ENCODE data around the gene MYLK. TPM values are rescaled to one million over a fixed set of nuclear protein-coding genes. Genes with fewer than 3 reads are reported as not detected.

MYLK gene
- total RNA-seq, 4 donors from 2014 or later = 32.0 to 81.2 (median 61.5) TPM

- WGBS, 2 donors = 84 to 87% methylated on average over 2 of the region's 2 CpGs
- TF ChIP-seq EP300 (IDR thresholded peaks at IDR 0.05) = no peak
- no peak for TF ChIP-seq CTCF (IDR thresholded peaks at IDR 0.05)
- TF ChIP-seq POLR2A (IDR thresholded peaks at IDR 0.05) = no peak
- Histone ChIP-seq H3K36me3 (no peaks in the 10 kb centered on the region), H3K4me1 (peaks cover 0 to 27% (median 3%) of the 10 kb centered on the region in 4 donors), H3K27me3 (no peaks in the 10 kb centered on the region), H3K27ac (no peak overlapping the region), H3K9me3 (no peaks in the 10 kb centered on the region), H3K4me3 (no peak overlapping the region)
- no peak for DNase-seq (ENCODE audit: low spot score in 2 of 2)
These were observed 128.6 kb downstream of the MYLK start for GRCh38 chr3:123755501-123755900.

GRCh38 chr3:123755085-123755484 lies 129.0 kb downstream of the MYLK start:
- peaks cover 0 to 31% (median 4%) of the 10 kb centered on the region in 4 donors for H3K4me1 ChIP-seq
- no peak for DNase-seq (ENCODE audit: low spot score in 2 of 2)
- WGBS, 2 donors = 82 to 88% methylated on average over 3 of the region's 3 CpGs

GRCh38 chr3:123753286-123753685 lies 130.8 kb downstream of the MYLK start:
- Histone ChIP-seq H3K27me3 (no peaks in the 10 kb centered on the region), H3K4me3 (no peak overlapping the region), H3K27ac (no peak overlapping the region), H3K4me1 (peaks cover 0 to 27% (median 4%) of the 10 kb centered on the region in 4 donors), H3K36me3 (no peaks in the 10 kb centered on the region), H3K9me3 (no peaks in the 10 kb centered on the region)
- TF ChIP-seq CTCF (IDR thresholded peaks at IDR 0.05) = no peak
- TF ChIP-seq POLR2A (IDR thresholded peaks at IDR 0.05) = no peak
- no peak for DNase-seq (ENCODE audit: low spot score in 2 of 2)

More at GRCh38 chr3:123755085-123755484, 129.0 kb downstream of the MYLK start:
- TF ChIP-seq EP300 (IDR thresholded peaks at IDR 0.05) (no peak), POLR2A (IDR thresholded peaks at IDR 0.05) (no peak), CTCF (IDR thresholded peaks at IDR 0.05) (no peak)
- Histone ChIP-seq H3K9me3 (no peaks in the 10 kb centered on the region), H3K4me3 (no peak overlapping the region), H3K36me3 (no peaks in the 10 kb centered on the region), H3K27me3 (no peaks in the 10 kb centered on the region), H3K27ac (no peak overlapping the region)

- Histone ChIP-seq H3K27ac (no peak overlapping the region), H3K4me1 (peaks cover 0 to 17% (median 4%) of the 10 kb centered on the region in 4 donors)
- no peak for DNase-seq (ENCODE audit: low spot score in 2 of 2)
These were observed 131.9 kb downstream of the MYLK start for GRCh38 chr3:123752228-123752627.

GRCh38 chr3:123751433-123751832 lies 132.7 kb downstream of the MYLK start:
- Histone ChIP-seq H3K36me3 (no peaks in the 10 kb centered on the region), H3K27ac (no peak overlapping the region), H3K4me3 (no peak overlapping the region), H3K4me1 (peaks cover 0 to 14% (median 4%) of the 10 kb centered on the region in 4 donors), H3K9me3 (no peaks in the 10 kb centered on the region), H3K27me3 (no peaks in the 10 kb centered on the region)
- no peak for DNase-seq (ENCODE audit: low spot score in 2 of 2)
- WGBS, 2 donors = 69 to 72% methylated on average over 3 of the region's 3 CpGs
- TF ChIP-seq POLR2A (IDR thresholded peaks at IDR 0.05) (no peak), EP300 (IDR thresholded peaks at IDR 0.05) (no peak), CTCF (IDR thresholded peaks at IDR 0.05) (no peak)

More at GRCh38 chr3:123752228-123752627, 131.9 kb downstream of the MYLK start:
- Histone ChIP-seq H3K36me3 (no peaks in the 10 kb centered on the region), H3K9me3 (no peaks in the 10 kb centered on the region), H3K27me3 (no peaks in the 10 kb centered on the region), H3K4me3 (no peak overlapping the region)
- WGBS, 2 donors = 96 to 98% methylated on average over 8 of the region's 8 CpGs
- TF ChIP-seq EP300 (IDR thresholded peaks at IDR 0.05) = no peak

All from tibial nerve (tissue), 4 donors.